Effector memory CD4-positive, alpha-beta T cell (primary cell): ENCODE results near the gene KIAA1671.

ENCODE experiments used
- DNase-seq, 3 donors: peaks; one replicate each; pipeline ENCODE4 v3.0.0-alpha.2; 2020
- H3K27ac ChIP-seq: 2 replicates; pipeline ENCODE4 v1.7.0; 2013; ENCODE audit warnings: mild to moderate bottlenecking, low read length, moderate library complexity; ENCODE audit not compliant: insufficient read depth, poor library complexity, severe bottlenecking
- H3K27me3 ChIP-seq: replicated peaks from 2 replicates; pipeline ENCODE4 v1.7.0; 2013; ENCODE audit warnings: mild to moderate bottlenecking, low read length; ENCODE audit not compliant: insufficient read depth, control insufficient read depth, poor library complexity, severe bottlenecking
- H3K36me3 ChIP-seq: 2 replicates; pipeline ENCODE4 v1.7.0; 2013; ENCODE audit warnings: mild to moderate bottlenecking, low read length, moderate library complexity; ENCODE audit not compliant: control insufficient read depth, insufficient read depth
- H3K4me1 ChIP-seq: 2 replicates; pipeline ENCODE4 v1.7.0; 2013; ENCODE audit warnings: low read length, mild to moderate bottlenecking; ENCODE audit not compliant: control insufficient read depth, insufficient read depth, poor library complexity, severe bottlenecking
- H3K4me3 ChIP-seq: 2 replicates; pipeline ENCODE4 v1.7.0; 2013; ENCODE audit warnings: low read length, low read depth, mild to moderate bottlenecking; ENCODE audit not compliant: insufficient read depth, poor library complexity, severe bottlenecking
- H3K9me3 ChIP-seq: 2 replicates; pipeline ENCODE4 v1.7.0; 2013; ENCODE audit warnings: mild to moderate bottlenecking, low read length, moderate library complexity; ENCODE audit not compliant: control insufficient read depth

Gene KIAA1671

DNA sequence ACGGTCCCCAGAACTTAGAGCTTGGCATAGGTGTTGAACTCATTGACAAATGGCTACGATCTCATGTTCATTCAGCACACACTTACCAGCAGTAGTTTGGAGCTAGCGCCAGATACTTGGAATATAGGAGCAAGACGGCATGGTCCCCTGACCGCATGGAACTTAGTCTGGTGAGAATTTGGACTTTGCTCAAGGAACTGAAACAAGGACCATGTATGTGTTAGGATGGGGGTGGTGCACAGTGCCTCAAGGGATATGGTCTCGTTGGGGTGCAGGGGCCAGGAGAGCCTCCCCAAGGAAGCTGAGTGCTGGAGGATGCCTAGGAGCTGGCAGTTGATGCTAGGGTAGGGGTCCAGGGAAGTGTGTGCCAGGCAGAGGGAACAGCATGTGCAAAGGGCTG, 119.2 kb downstream of the KIAA1671 start:
- H3K27ac ChIP-seq = no peak overlapping the region
- no peaks in the 10 kb centered on the region for H3K36me3 ChIP-seq
- DNase-seq = no peak
- no peaks in the 10 kb centered on the region for H3K27me3 ChIP-seq
- H3K4me3 ChIP-seq = no peak overlapping the region
- peaks cover 41% of the 10 kb centered on the region for H3K4me1 ChIP-seq
- no peaks in the 10 kb centered on the region for H3K9me3 ChIP-seq

GRCh38 chr22:25072406-25072805, 119.9 kb downstream of the KIAA1671 start:
- Histone ChIP-seq H3K4me3 (no peak overlapping the region), H3K27me3 (no peaks in the 10 kb centered on the region), H3K4me1 (peaks cover 38% of the 10 kb centered on the region), H3K27ac (no peak overlapping the region), H3K36me3 (no peaks in the 10 kb centered on the region), H3K9me3 (no peaks in the 10 kb centered on the region)
- DNase-seq = no peak

- H3K36me3 ChIP-seq = no peaks in the 10 kb centered on the region
- H3K27ac ChIP-seq = no peak overlapping the region
- H3K27me3 ChIP-seq = no peaks in the 10 kb centered on the region
- DNase-seq = no peak
- H3K4me1 ChIP-seq = peaks cover 7% of the 10 kb centered on the region
- H3K4me3 ChIP-seq = no peak overlapping the region
- no peaks in the 10 kb centered on the region for H3K9me3 ChIP-seq
Observed at GRCh38 chr22:25076336-25076735, 123.8 kb downstream of the KIAA1671 start.

- Histone ChIP-seq H3K27ac (no peak overlapping the region), H3K27me3 (no peaks in the 10 kb centered on the region), H3K36me3 (no peaks in the 10 kb centered on the region), H3K4me3 (no peak overlapping the region), H3K9me3 (no peaks in the 10 kb centered on the region), H3K4me1 (peaks cover 7% of the 10 kb centered on the region)
- DNase-seq = no peak
Observed at GRCh38 chr22:25077056-25077455, 124.5 kb downstream of the KIAA1671 start.

- no peak for DNase-seq
- Histone ChIP-seq H3K27me3 (no peaks in the 10 kb centered on the region), H3K27ac (no peak overlapping the region), H3K4me1 (peaks cover 7% of the 10 kb centered on the region), H3K9me3 (no peaks in the 10 kb centered on the region), H3K36me3 (no peaks in the 10 kb centered on the region), H3K4me3 (no peak overlapping the region)
Observed at GRCh38 chr22:25077964-25078363, 125.4 kb downstream of the KIAA1671 start.

DNA sequence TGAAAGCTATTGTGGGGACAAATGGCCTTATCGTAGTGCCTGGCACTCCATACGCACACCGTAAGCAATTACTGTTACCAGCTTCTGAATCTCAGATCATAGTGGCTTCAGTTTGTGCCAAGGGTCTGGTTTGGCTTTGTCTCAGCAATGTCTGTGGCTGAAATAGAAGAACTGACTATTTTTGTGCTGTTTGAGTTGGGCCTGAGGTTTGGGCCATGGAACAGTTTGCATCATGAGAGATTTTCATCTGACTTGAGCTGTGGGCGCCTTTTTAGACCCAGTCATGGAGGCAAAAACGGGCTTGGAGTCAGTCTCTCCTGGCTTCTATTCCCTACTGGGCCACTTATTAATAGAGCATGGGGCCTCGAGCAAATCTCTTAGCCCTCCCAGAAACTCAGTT, 126.1 kb downstream of the KIAA1671 start:
- Histone ChIP-seq H3K36me3 (no peaks in the 10 kb centered on the region), H3K4me1 (peaks cover 7% of the 10 kb centered on the region), H3K9me3 (no peaks in the 10 kb centered on the region), H3K27me3 (no peaks in the 10 kb centered on the region), H3K27ac (no peak overlapping the region), H3K4me3 (no peak overlapping the region)
- DNase-seq = no peak

- H3K27me3 ChIP-seq = no peaks in the 10 kb centered on the region
- peaks cover 7% of the 10 kb centered on the region for H3K4me1 ChIP-seq
- H3K9me3 ChIP-seq = no peaks in the 10 kb centered on the region
- no peaks in the 10 kb centered on the region for H3K36me3 ChIP-seq
- no peak overlapping the region for H3K4me3 ChIP-seq
- no peak overlapping the region for H3K27ac ChIP-seq
- DNase-seq = no peak
Observed at GRCh38 chr22:25080855-25081254, 128.3 kb downstream of the KIAA1671 start.

DNA sequence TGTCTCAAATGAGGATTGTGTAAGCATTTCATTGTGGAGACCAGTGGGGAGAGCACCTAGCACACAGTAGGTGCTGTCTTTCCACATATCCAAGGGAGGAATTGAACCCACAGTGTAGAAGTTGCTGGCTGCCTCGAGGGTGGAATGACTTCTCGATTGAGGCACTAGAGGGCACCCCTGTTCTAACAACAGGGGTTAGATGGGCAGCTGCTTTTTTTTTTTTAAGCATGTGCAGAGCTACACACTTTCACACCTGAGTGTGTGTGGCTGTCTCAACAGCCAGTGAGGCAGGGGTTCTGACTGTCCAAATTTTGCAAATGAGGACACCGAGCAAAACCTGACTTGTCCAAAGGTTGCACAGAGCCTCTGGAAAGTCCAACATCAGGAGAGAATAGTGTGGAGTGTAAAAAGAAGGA, 128.9 kb downstream of the KIAA1671 start:
- no peaks in the 10 kb centered on the region for H3K36me3 ChIP-seq
- no peak overlapping the region for H3K4me3 ChIP-seq
- H3K27ac ChIP-seq = no peak overlapping the region
- DNase-seq = no peak
- H3K27me3 ChIP-seq = no peaks in the 10 kb centered on the region
- no peaks in the 10 kb centered on the region for H3K9me3 ChIP-seq
- peaks cover 7% of the 10 kb centered on the region for H3K4me1 ChIP-seq

DNA sequence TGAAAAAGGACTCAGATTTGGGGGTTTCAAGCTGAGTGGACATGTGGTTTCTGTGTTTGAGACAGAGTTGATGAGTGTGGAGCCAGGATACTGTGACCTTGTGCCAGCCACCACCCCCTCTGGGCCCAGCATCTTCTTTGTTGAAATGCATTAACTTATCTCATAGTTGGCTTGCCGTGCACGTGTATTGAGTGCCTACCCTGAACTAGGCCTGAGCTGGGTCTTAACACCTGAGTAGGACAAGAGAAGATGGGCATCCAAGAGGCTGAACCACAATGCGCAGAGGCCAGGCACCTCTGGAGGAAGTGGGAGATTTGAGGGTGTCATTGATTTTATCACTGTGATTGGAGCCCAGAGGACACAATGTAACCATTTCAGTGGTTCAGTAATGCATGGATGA, 129.6 kb downstream of the KIAA1671 start:
- Histone ChIP-seq H3K9me3 (no peaks in the 10 kb centered on the region), H3K4me1 (peaks cover 2% of the 10 kb centered on the region), H3K27ac (no peak overlapping the region)

DNA sequence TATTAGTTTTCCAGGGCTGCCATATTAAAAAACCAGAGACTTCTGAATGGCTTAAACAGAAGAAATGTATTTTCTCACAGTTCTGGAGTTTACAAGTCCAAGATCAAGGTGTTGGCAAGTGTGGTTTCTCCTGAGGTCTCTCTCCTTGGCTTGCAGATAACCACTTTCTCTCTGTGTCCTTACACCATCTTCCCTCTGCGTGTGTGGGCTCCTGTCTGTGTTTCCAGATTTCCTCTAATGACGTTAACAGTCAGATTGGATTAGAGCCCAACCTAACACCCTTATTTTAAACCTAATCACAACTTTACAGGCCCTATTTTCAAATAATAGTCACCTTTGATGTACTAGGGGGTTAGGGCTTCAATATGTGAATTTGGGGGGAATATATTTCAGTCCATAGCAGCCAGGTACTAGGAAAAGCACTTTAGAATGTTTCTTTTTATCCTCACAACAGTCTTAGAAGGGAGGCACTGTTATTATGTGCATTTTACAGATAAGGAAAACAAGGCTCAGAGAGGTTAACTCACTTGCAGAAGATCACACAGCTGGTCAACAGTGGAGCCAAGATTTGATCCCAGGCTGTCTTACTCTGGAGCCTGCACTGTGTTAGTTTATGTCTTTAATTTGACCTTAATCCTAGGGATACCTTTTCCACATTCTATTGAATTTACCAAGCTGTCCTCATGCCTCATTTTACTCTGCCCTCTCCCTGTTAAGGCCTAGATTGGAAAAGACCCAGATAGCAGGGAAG, 130.7 kb downstream of the KIAA1671 start:
- no peaks in the 10 kb centered on the region for H3K36me3 ChIP-seq
- H3K4me1 ChIP-seq = no peaks in the 10 kb centered on the region
- H3K4me3 ChIP-seq = no peak overlapping the region
- no peaks in the 10 kb centered on the region for H3K9me3 ChIP-seq
- no peak for DNase-seq
- H3K27me3 ChIP-seq = no peaks in the 10 kb centered on the region
- H3K27ac ChIP-seq = no peak overlapping the region

More for the DNA sequence above, 129.6 kb downstream of the KIAA1671 start:
- Histone ChIP-seq H3K36me3 (no peaks in the 10 kb centered on the region), H3K4me3 (no peak overlapping the region), H3K27me3 (no peaks in the 10 kb centered on the region)
- DNase-seq = no peak
